Neuronal stem cell (in vitro differentiated cells): Measurements from ENCODE around the gene NBAS.

ENCODE experiments used
- DNase-seq: peaks from one replicate; pipeline ENCODE4 v3.0.0-alpha.2; 2013; ENCODE audit warnings: low spot score
- H2AFZ ChIP-seq: one replicate; pipeline ENCODE4 v1.6.1; 2013; ENCODE audit warnings: mild to moderate bottlenecking, low read length, inconsistent platforms
- H2AK5ac ChIP-seq: 2 replicates; pipeline ENCODE4 v1.6.1; 2013; ENCODE audit warnings: low read depth, mild to moderate bottlenecking, inconsistent platforms, low read length, moderate library complexity, mixed read lengths
- H2BK120ac ChIP-seq: 2 replicates; pipeline ENCODE4 v1.6.1; 2013; ENCODE audit warnings: low read depth, mild to moderate bottlenecking, inconsistent platforms, low read length, moderate library complexity, mixed read lengths
- H2BK12ac ChIP-seq: one replicate; pipeline ENCODE4 v1.6.1; 2013; ENCODE audit warnings: low read length, inconsistent platforms
- H2BK15ac ChIP-seq: 2 replicates; pipeline ENCODE4 v1.6.1; 2013; ENCODE audit warnings: mild to moderate bottlenecking, low read length, inconsistent platforms, mixed read lengths
- H2BK5ac ChIP-seq: one replicate; pipeline ENCODE4 v1.6.1; 2013; ENCODE audit warnings: inconsistent platforms, mild to moderate bottlenecking, low read length, moderate library complexity
- H3K14ac ChIP-seq: one replicate; pipeline ENCODE4 v1.6.1; 2013; ENCODE audit warnings: low read length, inconsistent platforms
- H3K18ac ChIP-seq: 2 replicates; pipeline ENCODE4 v1.6.1; 2013; ENCODE audit warnings: low read length, inconsistent platforms
- H3K23ac ChIP-seq: 2 replicates; pipeline ENCODE4 v1.6.1; 2013; ENCODE audit warnings: low read depth, mild to moderate bottlenecking, mixed read lengths, low read length, inconsistent platforms; ENCODE audit not compliant: poor library complexity
- H3K27ac ChIP-seq: replicated peaks from 3 replicates; pipeline ENCODE4 v1.5.1; 2013; ENCODE audit warnings: low read length, inconsistent platforms
- H3K27me3 ChIP-seq, 3 experiments: 2 replicates each; pipeline ENCODE4 v1.6.1; 2013; ENCODE audit warnings: low read length in 3 of 3, mild to moderate bottlenecking in 2 of 3, inconsistent platforms in 1 of 3, low read depth in 1 of 3, mixed read lengths in 1 of 3, moderate library complexity in 1 of 3; ENCODE audit not compliant: control insufficient read depth in 3 of 3, insufficient read depth in 3 of 3
- H3K36me3 ChIP-seq, 2 donors: replicated peaks in 1 of 2; 2 replicates each; pipeline ENCODE4 v1.6.1; 2013; ENCODE audit warnings: low read length in 2 of 2; ENCODE audit not compliant: control insufficient read depth in 2 of 2, insufficient read depth in 2 of 2
- H3K4ac ChIP-seq: 2 replicates; pipeline ENCODE4 v1.6.1; 2013; ENCODE audit warnings: inconsistent platforms, mild to moderate bottlenecking, low read length, moderate library complexity
- H3K4me1 ChIP-seq, 2 donors: 1 replicate in 1 of 2; 2 replicates in 1 of 2; pipeline ENCODE4 v1.6.1; 2013; ENCODE audit warnings: low read length in 2 of 2, low read depth in 1 of 2; ENCODE audit not compliant: control insufficient read depth in 2 of 2, insufficient read depth in 1 of 2
- H3K4me2 ChIP-seq: one replicate; pipeline ENCODE4 v1.6.1; 2013; ENCODE audit warnings: mild to moderate bottlenecking, low read length, inconsistent platforms; ENCODE audit not compliant: insufficient read depth, poor library complexity, severe bottlenecking
- H3K4me3 ChIP-seq, 2 donors: 2 replicates each; pipeline ENCODE4 v1.5.1; 2013; ENCODE audit warnings: low read length in 2 of 2, mild to moderate bottlenecking in 2 of 2, inconsistent platforms in 1 of 2, moderate library complexity in 1 of 2
- H3K79me1 ChIP-seq: one replicate; pipeline ENCODE4 v1.6.1; 2013; ENCODE audit warnings: low read depth, mild to moderate bottlenecking, inconsistent platforms, low read length, moderate library complexity
- H3K9ac ChIP-seq: one replicate; pipeline ENCODE4 v1.6.1; 2013; ENCODE audit warnings: mild to moderate bottlenecking, low read depth, low read length, inconsistent platforms; ENCODE audit not compliant: poor library complexity
- H3K9me3 ChIP-seq, 2 donors: replicated peaks in 1 of 2; 2 replicates each; pipeline versions ENCODE3 to v1.6.1; 2013; ENCODE audit warnings: low read length in 2 of 2, mild to moderate bottlenecking in 2 of 2, inconsistent platforms in 1 of 2, low read depth in 1 of 2, mixed read lengths in 1 of 2, moderate library complexity in 1 of 2; ENCODE audit not compliant: control insufficient read depth in 2 of 2, insufficient read depth in 1 of 2
- H4K8ac ChIP-seq: one replicate; pipeline ENCODE4 v1.6.1; 2013; ENCODE audit warnings: low read depth, mild to moderate bottlenecking, inconsistent platforms, low read length, moderate library complexity
- H4K91ac ChIP-seq: one replicate; pipeline ENCODE4 v1.6.1; 2013; ENCODE audit warnings: low read length, low read depth, mild to moderate bottlenecking, inconsistent platforms; ENCODE audit not compliant: poor library complexity
- WGBS, 2 donors: extraction: QIAGEN DNeasy Blood & Tissue Kit; methylation state at CpG; one replicate each; pipeline ENCODE4 v1.1.7; 2013; ENCODE audit warnings: missing lambda C conversion rate in 2 of 2, mixed read lengths in 1 of 2; ENCODE audit not compliant: insufficient read length in 2 of 2, insufficient replicate concordance in 1 of 2; ENCODE audit errors: extremely low coverage in 2 of 2; 5-methylcytosine and 5-hydroxymethylcytosine counted together

Gene NBAS

DNA sequence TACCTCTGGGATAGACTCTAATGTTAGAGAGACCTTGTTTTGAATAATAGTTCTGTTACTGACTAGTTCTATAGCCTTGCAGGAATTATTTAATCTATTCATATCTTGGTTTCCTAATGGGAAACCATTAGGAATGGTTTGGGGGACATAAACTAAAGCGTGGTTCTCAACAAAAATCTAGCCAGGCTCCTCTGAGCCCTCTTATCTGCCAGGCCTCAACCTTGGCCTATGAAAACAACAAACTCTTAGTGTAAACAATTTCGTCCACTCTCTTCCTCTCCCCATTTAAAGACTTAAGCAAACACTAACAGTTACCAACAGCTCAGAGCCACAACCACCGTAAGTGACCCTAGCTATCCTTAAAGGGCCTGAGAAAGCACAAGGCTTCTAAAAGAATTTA is 10.6 kb upstream of the NBAS start:
- WGBS, 2 donors: no CpG with 5 or more reads among the region's 3 CpGs

GRCh38 chr2:15570104-15570503 is 9.0 kb upstream of the NBAS start:
- no peak overlapping the region for H2BK12ac ChIP-seq
- H3K36me3 ChIP-seq: no peaks in the 10 kb centered on the region
- no peaks in the 10 kb centered on the region for H3K27me3 ChIP-seq
- no peak overlapping the region for H2BK5ac ChIP-seq
- H3K14ac ChIP-seq: no peak overlapping the region
- no peak overlapping the region for H3K18ac ChIP-seq
- H3K4ac ChIP-seq: no peak overlapping the region
- DNase-seq: no peak
- peak overlapping the region; percentile 82 for H2AFZ ChIP-seq
- H2BK15ac ChIP-seq: no peak overlapping the region
- no peaks in the 10 kb centered on the region for H3K79me1 ChIP-seq
- no peak overlapping the region for H2AK5ac ChIP-seq
- WGBS, 2 donors: no CpG with 5 or more reads among the region's 5 CpGs
- no peak overlapping the region for H4K8ac ChIP-seq
- H3K27ac ChIP-seq: peak overlapping the region; percentile 64
- peaks cover 4 to 13% of the 10 kb centered on the region in 2 donors for H3K4me1 ChIP-seq
- H4K91ac ChIP-seq: no peak overlapping the region
- no peak overlapping the region for H3K4me2 ChIP-seq
- H3K9me3 ChIP-seq: no peaks in the 10 kb centered on the region
- H2BK120ac ChIP-seq: no peak overlapping the region
- H3K4me3 ChIP-seq: no peak overlapping the region
- H3K9ac ChIP-seq: no peak overlapping the region
- H3K23ac ChIP-seq: no peak overlapping the region

More for the DNA sequence above, 10.6 kb upstream of the NBAS start:
- Histone ChIP-seq H2BK120ac (no peak overlapping the region), H3K79me1 (no peaks in the 10 kb centered on the region), H4K8ac (no peak overlapping the region), H3K23ac (no peak overlapping the region), H2AFZ (no peak overlapping the region), H2BK5ac (no peak overlapping the region), H2AK5ac (no peak overlapping the region), H3K27me3 (no peaks in the 10 kb centered on the region), H3K27ac (no peak overlapping the region), H3K9me3 (no peaks in the 10 kb centered on the region), H2BK12ac (no peak overlapping the region), H2BK15ac (no peak overlapping the region), H3K9ac (no peak overlapping the region), H4K91ac (no peak overlapping the region), H3K4me3 (no peak overlapping the region), H3K4ac (no peak overlapping the region), H3K36me3 (no peaks in the 10 kb centered on the region), H3K4me2 (no peak overlapping the region), H3K18ac (no peak overlapping the region), H3K4me1 (peaks cover 4 to 13% of the 10 kb centered on the region in 2 donors), H3K14ac (no peak overlapping the region)
- no peak for DNase-seq

DNA sequence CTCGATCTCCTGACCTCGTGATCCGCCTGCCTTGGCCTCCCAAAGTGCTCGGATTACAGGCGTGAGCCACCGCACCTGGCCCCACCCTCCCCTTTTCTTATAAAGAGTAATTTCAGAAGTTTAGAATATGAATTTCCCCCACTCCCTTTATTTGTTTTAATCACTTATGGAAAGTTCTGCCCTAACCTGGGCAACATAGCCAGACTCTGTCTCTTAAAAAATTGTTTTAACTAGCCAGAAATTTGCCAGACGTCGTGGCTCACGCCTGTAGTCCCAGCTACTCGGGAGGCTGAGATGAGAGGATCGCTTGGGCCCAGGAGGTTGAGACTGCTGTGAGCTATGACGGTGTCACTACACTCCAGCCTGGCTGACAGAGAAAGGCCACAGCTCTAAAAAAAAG is 7.7 kb upstream of the NBAS start:
- Histone ChIP-seq H3K4me3 (no peak overlapping the region), H2AFZ (no peak overlapping the region), H3K36me3 (no peaks in the 10 kb centered on the region), H3K27ac (no peak overlapping the region), H2AK5ac (no peak overlapping the region), H4K91ac (no peak overlapping the region), H3K4ac (no peak overlapping the region), H3K14ac (no peak overlapping the region), H3K23ac (no peak overlapping the region), H2BK12ac (no peak overlapping the region), H3K9ac (no peak overlapping the region), H3K4me1 (peaks cover 4 to 13% of the 10 kb centered on the region in 2 donors), H3K27me3 (no peaks in the 10 kb centered on the region), H3K79me1 (no peaks in the 10 kb centered on the region), H3K18ac (no peak overlapping the region), H2BK15ac (no peak overlapping the region), H3K4me2 (no peak overlapping the region), H2BK120ac (no peak overlapping the region), H2BK5ac (no peak overlapping the region), H3K9me3 (no peaks in the 10 kb centered on the region), H4K8ac (no peak overlapping the region)
- no peak for DNase-seq
- WGBS, 2 donors: no CpG with 5 or more reads among the region's 12 CpGs

DNA sequence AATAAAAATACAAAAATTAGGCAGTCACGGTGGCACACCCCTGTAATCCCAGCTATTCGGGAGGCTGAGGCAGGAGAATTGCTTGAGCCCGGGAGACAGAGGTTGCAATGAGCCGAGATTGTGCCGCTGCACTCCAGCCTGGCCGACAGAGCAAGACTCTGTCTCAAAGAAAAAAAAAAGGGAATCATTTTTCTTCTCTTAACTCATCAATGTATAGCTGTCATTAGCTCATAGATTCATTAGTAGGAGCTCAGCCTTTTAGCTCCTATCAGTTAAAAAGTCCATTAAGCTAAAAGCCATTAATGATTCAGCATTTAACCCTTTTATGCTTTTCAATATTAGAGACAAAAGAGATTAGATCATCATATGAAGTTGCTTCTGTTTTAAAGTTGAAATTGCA is 5.8 kb upstream of the NBAS start:
- H3K27me3 ChIP-seq: no peaks in the 10 kb centered on the region
- H3K14ac ChIP-seq: no peak overlapping the region
- H3K4me3 ChIP-seq: no peak overlapping the region
- DNase-seq: no peak
- no peak overlapping the region for H2AFZ ChIP-seq
- no peak overlapping the region for H4K8ac ChIP-seq
- H3K18ac ChIP-seq: no peak overlapping the region
- no peak overlapping the region for H2BK120ac ChIP-seq
- H3K27ac ChIP-seq: no peak overlapping the region
- no peak overlapping the region for H4K91ac ChIP-seq
- H3K23ac ChIP-seq: no peak overlapping the region
- no peak overlapping the region for H3K9ac ChIP-seq
- no peaks in the 10 kb centered on the region for H3K36me3 ChIP-seq
- no CpG with 5 or more reads among the region's 6 CpGs for WGBS, 2 donors
- no peak overlapping the region for H2BK15ac ChIP-seq
- H3K4me2 ChIP-seq: no peak overlapping the region
- no peaks in the 10 kb centered on the region for H3K9me3 ChIP-seq
- no peak overlapping the region for H2BK12ac ChIP-seq
- no peaks in the 10 kb centered on the region for H3K79me1 ChIP-seq
- H2BK5ac ChIP-seq: no peak overlapping the region
- no peak overlapping the region for H2AK5ac ChIP-seq
- no peak overlapping the region for H3K4ac ChIP-seq
- peaks cover 7 to 26% of the 10 kb centered on the region in 2 donors for H3K4me1 ChIP-seq
